Endothelial cell of umbilical vein (primary cell): ENCODE measurements around the gene CUBN. TPM values are rescaled to one million over a fixed set of nuclear protein-coding genes. Genes with fewer than 3 reads are reported as not detected.

Source experiments
- BruUV-seq: library from RNA; stranded (reverse); fragments of 400-500 nt; replicated peaks from 2 replicates; lab custom pipeline; 2021; lab: Mats Ljungman, UMichigan
- CTCF ChIA-PET: fragments of 300-600, 350-600 bp; sonication (Branson Sonifier 250); formaldehyde crosslinking; loops from one replicate; lab custom pipeline; 2021; ENCODE audit warnings: antibody characterized with exemption, inconsistent platforms; lab: Charles Lee
- POLR2A ChIA-PET: fragments of 300-600, 350-600 bp; sonication (Branson Sonifier 250); formaldehyde crosslinking; loops from one replicate; lab custom pipeline; 2021; ENCODE audit warnings: antibody characterized with exemption, inconsistent platforms; lab: Charles Lee
- DNase-seq: peaks from one replicate; pipeline ENCODE4 v3.0.0-alpha.2; 2011; ENCODE audit warnings: low read depth, low spot score
- FAIRE-seq: peaks from 2 replicates; lab custom pipeline; 2011; peaks lifted over from hg19 to GRCh38; lab: Jason Lieb, UNC
- H2AFZ ChIP-seq: 2 replicates; pipeline ENCODE4 v1.6.0; 2012; ENCODE audit warnings: low read depth, low read length, control low read depth, inconsistent platforms
- H3K27ac ChIP-seq: 2 replicates; pipeline ENCODE4 v1.5.1; 2011; ENCODE audit warnings: low read depth, mild to moderate bottlenecking, control low read depth, low read length, moderate library complexity; ENCODE audit not compliant: insufficient read depth
- H3K27me3 ChIP-seq, 2 experiments: 2 replicates each; pipeline versions ENCODE4 v1.6.0 to v1.6.1; 2011; ENCODE audit warnings: low read length in 2 of 2, mixed read lengths in 1 of 2; ENCODE audit not compliant: control insufficient read depth in 2 of 2, insufficient read depth in 2 of 2
- H3K36me3 ChIP-seq, 2 experiments: 2 replicates in 1 of 2; 3 replicates in 1 of 2; pipeline ENCODE4 v1.5.1; 2011; ENCODE audit warnings: low read length in 2 of 2, mild to moderate bottlenecking in 1 of 2, moderate library complexity in 1 of 2; ENCODE audit not compliant: control insufficient read depth in 2 of 2, insufficient read depth in 2 of 2; ENCODE audit errors: extremely low read depth in 1 of 2
- H3K4me1 ChIP-seq: 3 replicates; pipeline ENCODE4 v1.5.1; 2011; ENCODE audit warnings: mild to moderate bottlenecking, low read length; ENCODE audit not compliant: control insufficient read depth, insufficient read depth; ENCODE audit errors: extremely low read depth
- H3K4me2 ChIP-seq: 2 replicates; pipeline ENCODE4 v1.6.1; 2011; ENCODE audit warnings: low read length, control low read depth, mixed read lengths; ENCODE audit not compliant: insufficient read depth
- H3K4me3 ChIP-seq, 3 experiments: fragments of 200-600 bp in 1 of 3; sonication (generic), shearing (Covaris generic) in 1 of 3; replicated peaks in 1 of 3; 2 replicates each; pipeline ENCODE4 v1.5.1; 2011 to 2016; ENCODE audit warnings: control low read depth in 3 of 3, low read length in 3 of 3, mild to moderate bottlenecking in 2 of 3, inconsistent platforms in 1 of 3, low read depth in 1 of 3, moderate library complexity in 1 of 3; ENCODE audit not compliant: insufficient read depth in 1 of 3
- H3K79me2 ChIP-seq: 2 replicates; pipeline ENCODE4 v1.6.0; 2012; ENCODE audit warnings: low read length, inconsistent platforms; ENCODE audit not compliant: control insufficient read depth, insufficient read depth
- H3K9ac ChIP-seq: replicated peaks from 2 replicates; pipeline ENCODE3; 2011; ENCODE audit warnings: low read length, control low read depth; ENCODE audit not compliant: insufficient read depth; ENCODE audit errors: extremely low read depth
- H3K9me1 ChIP-seq: replicated peaks from 3 replicates; pipeline ENCODE4 v1.6.0; 2011; ENCODE audit warnings: mild to moderate bottlenecking, low read length; ENCODE audit not compliant: control insufficient read depth, insufficient read depth; ENCODE audit errors: extremely low read depth
- H3K9me3 ChIP-seq: replicated peaks from 2 replicates; pipeline ENCODE4 v1.5.1; 2012; ENCODE audit warnings: low read length, inconsistent platforms; ENCODE audit not compliant: control insufficient read depth, insufficient read depth
- H4K20me1 ChIP-seq: replicated peaks from 2 replicates; pipeline ENCODE3; 2011; ENCODE audit warnings: mild to moderate bottlenecking, low read length; ENCODE audit not compliant: control insufficient read depth, insufficient read depth; ENCODE audit errors: extremely low read depth
- CTCF ChIP-seq, 2 donors: IDR thresholded peaks; 1 replicate in 1 of 2; 2 replicates in 1 of 2; pipeline ENCODE4 v1.5.1; 2011; ENCODE audit warnings: low read length in 2 of 2, mild to moderate bottlenecking in 2 of 2, moderate library complexity in 2 of 2, control low read depth in 1 of 2, inconsistent platforms in 1 of 2, low read depth in 1 of 2; ENCODE audit not compliant: insufficient read depth in 1 of 2; ENCODE audit errors: extremely low read depth in 1 of 2
- EZH2 ChIP-seq: IDR thresholded peaks from 2 replicates; pipeline ENCODE4 v1.6.1; 2012; ENCODE audit warnings: borderline replicate concordance, low read depth, mild to moderate bottlenecking, moderate library complexity, low read length, inconsistent platforms; ENCODE audit not compliant: severe bottlenecking
- FOS ChIP-seq: IDR thresholded peaks from 2 replicates; pipeline ENCODE4 v1.6.1; 2011; ENCODE audit warnings: mild to moderate bottlenecking, low read length, moderate library complexity, borderline replicate concordance; ENCODE audit not compliant: insufficient read depth
- GATA2 ChIP-seq: IDR thresholded peaks from 2 replicates; pipeline ENCODE4 v1.7.0; 2011; ENCODE audit warnings: low read depth, mild to moderate bottlenecking, moderate library complexity, mixed read lengths, low read length; ENCODE audit not compliant: insufficient read length, insufficient read depth
- JUN ChIP-seq: IDR thresholded peaks from 2 replicates; pipeline ENCODE4 v1.6.1; 2011; ENCODE audit warnings: borderline replicate concordance, low read depth; ENCODE audit not compliant: insufficient read length, insufficient read depth
- MAX ChIP-seq: IDR thresholded peaks from 2 replicates; pipeline ENCODE4 v1.6.1; 2011; ENCODE audit not compliant: insufficient read depth, insufficient read length
- MYC ChIP-seq: IDR thresholded peaks from one replicate; pipeline ENCODE4 v1.6.1; 2011; ENCODE audit warnings: mild to moderate bottlenecking, low read depth, low read length
- POLR2A ChIP-seq: IDR thresholded peaks from 2 replicates; pipeline ENCODE4 v1.6.1; 2012; ENCODE audit warnings: low read depth, mild to moderate bottlenecking, control low read depth, low read length
- POLR2AphosphoS5 ChIP-seq: IDR thresholded peaks from 2 replicates; pipeline ENCODE4 v1.6.1; 2012; ENCODE audit warnings: low read depth, mild to moderate bottlenecking, control low read depth, low read length, moderate library complexity; ENCODE audit not compliant: insufficient read depth
- dilution Hi-C: fragments of 300-500 bp; cut with MboI; formaldehyde crosslinking; loops from one replicate; pipeline ENCODE4 v1.15.0; 2019; ENCODE audit warnings: low sequenced_read_pairs; ENCODE audit not compliant: extremely low pct_ligation_motif_present
- intact Hi-C: fragments of 100-400 bp; cut with micrococcal nuclease; formaldehyde crosslinking; loops from one replicate; pipeline ENCODE4 v1.10.0; 2022
- polyA plus RNA-seq, 4 experiments: library from polyadenylated mRNA; depleted of rRNA in 3 of 4; stranded (reverse) in 3 of 4; unstranded in 1 of 4; fragments of >200 nt; gene quantifications; 2 replicates each; pipeline versions ENCODE4 v1.2.1 to v1.2.3, GENCODE V29; 2011 to 2012; ENCODE audit warnings: missing spikeins in 1 of 4
- total RNA-seq: library from RNA; stranded (reverse); gene quantifications from 2 replicates; pipeline ENCODE4 v1.2.3, GENCODE V29; 2021

CUBN gene
- total and polyA plus RNA-seq, 2 donors (not counting 3 experiments of a cell fraction or from before 2014, with no cell fraction given), result 2.7 to 4.6 TPM

- H3K27ac ChIP-seq, result no peak overlapping the region
- DNase-seq, result peak; percentile 56
- H2AFZ ChIP-seq, result no peak overlapping the region
- CTCF ChIA-PET, result interaction anchor here (1.1 to 2.2 kb wide), 3 partner anchors 9 to 208 kb away, joined by 3 to 8 read pairs (median 7); no protein-coding TSS in a partner anchor
- intact Hi-C loops (loop anchor here (5.0 kb wide), 1 partner anchor 208 kb away; no protein-coding TSS in a partner anchor), dilution Hi-C loops (no loop called here)
- peak overlapping the region; percentile 8 for H3K4me2 ChIP-seq
- TF ChIP-seq POLR2AphosphoS5, result peak; percentile 31
- peak; percentile 57 for TF ChIP-seq FOS
- TF ChIP-seq JUN, result peak; percentile 53
- no peak for TF ChIP-seq EZH2
- TF ChIP-seq CTCF (IDR thresholded peaks at IDR 0.05; ENCODE audit: extremely low read depth in 1 of 2, insufficient read depth in 1 of 2, low read depth in 1 of 2, low read length in 2 of 2), result no peak
- no peak for TF ChIP-seq POLR2A
- no peak for TF ChIP-seq MAX
- no peak for TF ChIP-seq GATA2
- TF ChIP-seq MYC, result no peak
- no peaks in the 10 kb centered on the region for H4K20me1 ChIP-seq
- no peaks in the 10 kb centered on the region for H3K36me3 ChIP-seq
- H3K27me3 ChIP-seq, result no peaks in the 10 kb centered on the region
- no peaks in the 10 kb centered on the region for H3K79me2 ChIP-seq
- peaks cover 23% of the 10 kb centered on the region for H3K4me1 ChIP-seq
- no peak overlapping the region for H3K9ac ChIP-seq
- no peak overlapping the region for H3K4me3 ChIP-seq
- H3K9me1 ChIP-seq, result no peaks in the 10 kb centered on the region
- POLR2A ChIA-PET, result interaction anchor here (0.6 kb wide), 2 partner anchors 152 to 375 kb away, joined by 4 to 6 read pairs; no protein-coding TSS in a partner anchor
- no TSS peak for BruUV-seq
- FAIRE-seq, result no peak
- H3K9me3 ChIP-seq, result no peaks in the 10 kb centered on the region
Observed at GRCh38 chr10:16854623-16855022, 275.0 kb downstream of the CUBN start.
